Measurements from ENCODE around the gene TMEM145. TPM values are rescaled to one million over a fixed set of nuclear protein-coding genes. Genes with fewer than 3 reads are reported as not detected.

TMEM145 gene
- total and polyA plus RNA-seq, 7 donors = 0.21 to 2.5 (median 0.54) TPM; not detected in 1

DNA sequence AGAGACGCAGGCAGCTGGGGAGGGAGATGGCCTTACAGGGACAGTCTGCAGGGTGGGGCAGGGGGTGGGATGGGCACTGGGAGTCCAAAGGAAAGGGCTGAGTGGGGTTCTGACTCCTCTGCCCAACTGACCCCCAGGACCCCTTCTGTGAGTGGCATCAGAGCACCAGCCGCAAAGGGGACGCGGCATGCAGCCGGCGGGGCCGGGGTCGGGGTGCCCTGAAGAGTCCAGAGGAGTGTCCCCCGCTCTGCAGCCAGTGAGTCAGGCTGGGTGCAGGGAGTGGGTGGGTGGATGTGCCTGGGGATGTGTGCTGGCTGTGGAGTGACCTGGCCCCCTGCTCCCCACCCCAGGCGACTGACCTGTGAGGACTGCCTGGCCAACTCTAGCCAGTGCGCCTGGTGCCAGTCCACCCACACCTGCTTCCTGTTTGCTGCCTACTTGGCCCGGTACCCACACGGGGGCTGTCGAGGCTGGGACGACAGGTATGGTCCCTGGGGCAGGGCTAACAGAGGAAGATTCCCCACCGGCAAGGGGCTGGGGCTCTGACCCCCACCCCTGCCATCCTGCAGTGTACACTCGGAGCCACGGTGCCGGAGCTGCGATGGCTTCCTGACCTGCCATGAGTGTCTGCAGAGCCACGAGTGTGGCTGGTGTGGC, 38.1 kb downstream of the TMEM145 start:
- TF ChIP-seq, protein P1, sequence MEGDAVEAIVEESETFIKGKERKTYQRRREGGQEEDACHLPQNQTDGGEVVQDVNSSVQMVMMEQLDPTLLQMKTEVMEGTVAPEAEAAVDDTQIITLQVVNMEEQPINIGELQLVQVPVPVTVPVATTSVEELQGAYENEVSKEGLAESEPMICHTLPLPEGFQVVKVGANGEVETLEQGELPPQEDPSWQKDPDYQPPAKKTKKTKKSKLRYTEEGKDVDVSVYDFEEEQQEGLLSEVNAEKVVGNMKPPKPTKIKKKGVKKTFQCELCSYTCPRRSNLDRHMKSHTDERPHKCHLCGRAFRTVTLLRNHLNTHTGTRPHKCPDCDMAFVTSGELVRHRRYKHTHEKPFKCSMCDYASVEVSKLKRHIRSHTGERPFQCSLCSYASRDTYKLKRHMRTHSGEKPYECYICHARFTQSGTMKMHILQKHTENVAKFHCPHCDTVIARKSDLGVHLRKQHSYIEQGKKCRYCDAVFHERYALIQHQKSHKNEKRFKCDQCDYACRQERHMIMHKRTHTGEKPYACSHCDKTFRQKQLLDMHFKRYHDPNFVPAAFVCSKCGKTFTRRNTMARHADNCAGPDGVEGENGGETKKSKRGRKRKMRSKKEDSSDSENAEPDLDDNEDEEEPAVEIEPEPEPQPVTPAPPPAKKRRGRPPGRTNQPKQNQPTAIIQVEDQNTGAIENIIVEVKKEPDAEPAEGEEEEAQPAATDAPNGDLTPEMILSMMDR (IDR thresholded peaks at IDR 0.05) = no peak
- ATAC-seq = no peak
- H3K4me3 ChIP-seq = no peak overlapping the region
- intact Hi-C loops (cut with DNase I) = no loop called here
- WGBS, 3 donors = 88 to 91% (median 89%) methylated on average over 18 to 21 of the region's 21 CpGs
- no peaks in the 10 kb centered on the region for H3K4me1 ChIP-seq
- H3K27ac ChIP-seq = no peak overlapping the region
- no peaks in the 10 kb centered on the region for H3K27me3 ChIP-seq (ENCODE audit: insufficient read depth in 3 of 3, low read length in 2 of 3)
- H3K9me3 ChIP-seq = no peaks in the 10 kb centered on the region
- no peak for DNase-seq
- peaks cover 0 to 74% of the 10 kb centered on the region in 2 donors for H3K36me3 ChIP-seq (ENCODE audit: insufficient read depth in 1 of 2, low read depth in 1 of 2)

DNA sequence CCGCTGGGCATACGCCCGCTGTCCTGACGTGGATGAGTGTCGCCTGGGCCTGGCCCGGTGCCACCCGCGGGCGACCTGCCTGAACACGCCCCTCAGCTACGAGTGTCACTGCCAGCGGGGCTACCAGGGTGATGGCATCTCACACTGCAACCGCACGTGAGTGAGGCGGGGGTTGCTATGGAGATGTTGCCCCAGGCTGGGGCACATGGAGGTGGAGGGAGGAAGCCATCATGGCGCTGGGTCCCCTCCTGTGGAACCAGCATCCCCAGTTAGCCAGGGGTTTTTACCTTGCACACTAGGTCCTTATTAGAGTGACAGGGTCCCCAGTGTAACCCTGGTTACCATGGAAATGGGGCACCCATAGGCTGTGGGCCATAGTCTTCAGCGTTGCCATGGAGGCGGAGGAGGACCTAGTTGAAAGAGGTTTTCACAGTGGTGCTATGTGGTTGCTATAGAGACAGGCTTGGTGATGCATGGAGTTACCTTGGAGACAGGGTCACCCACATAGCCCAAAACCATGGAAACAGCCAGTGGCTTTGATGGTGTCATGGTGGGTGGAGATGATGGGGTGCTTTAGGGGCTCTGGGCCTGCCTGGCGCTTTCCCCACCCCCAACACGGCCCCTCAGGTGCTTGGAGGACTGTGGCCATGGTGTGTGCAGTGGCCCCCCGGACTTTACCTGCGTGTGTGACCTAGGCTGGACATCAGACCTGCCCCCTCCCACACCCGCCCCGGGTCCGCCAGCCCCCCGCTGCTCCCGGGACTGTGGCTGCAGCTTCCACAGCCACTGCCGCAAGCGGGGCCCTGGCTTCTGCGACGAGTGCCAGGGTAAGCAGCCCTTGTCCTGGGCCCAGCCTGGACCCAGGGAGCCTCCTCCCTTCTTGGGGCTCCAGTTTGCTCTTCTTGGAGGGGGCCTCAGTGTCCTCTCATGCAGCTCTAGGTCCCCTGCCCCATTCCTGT, 39.5 kb downstream of the TMEM145 start:
- H3K4me3 ChIP-seq = no peak overlapping the region
- intact Hi-C loops (cut with DNase I) = no loop called here
- WGBS, 3 donors = 85 to 87% (median 86%) methylated on average over 28 to 31 of the region's 31 CpGs
- DNase-seq (no peak), ATAC-seq (no peak)
- no peaks in the 10 kb centered on the region for H3K4me1 ChIP-seq
- no peak overlapping the region for H3K27ac ChIP-seq
- H3K9me3 ChIP-seq = no peaks in the 10 kb centered on the region
- peaks cover 3 to 83% of the 10 kb centered on the region in 2 donors for H3K36me3 ChIP-seq (ENCODE audit: insufficient read depth in 1 of 2, low read depth in 1 of 2)
- TF ChIP-seq, protein P1 (IDR thresholded peaks at IDR 0.05) = no peak
- H3K27me3 ChIP-seq (ENCODE audit: insufficient read depth in 3 of 3, low read length in 2 of 3) = no peaks in the 10 kb centered on the region

DNA sequence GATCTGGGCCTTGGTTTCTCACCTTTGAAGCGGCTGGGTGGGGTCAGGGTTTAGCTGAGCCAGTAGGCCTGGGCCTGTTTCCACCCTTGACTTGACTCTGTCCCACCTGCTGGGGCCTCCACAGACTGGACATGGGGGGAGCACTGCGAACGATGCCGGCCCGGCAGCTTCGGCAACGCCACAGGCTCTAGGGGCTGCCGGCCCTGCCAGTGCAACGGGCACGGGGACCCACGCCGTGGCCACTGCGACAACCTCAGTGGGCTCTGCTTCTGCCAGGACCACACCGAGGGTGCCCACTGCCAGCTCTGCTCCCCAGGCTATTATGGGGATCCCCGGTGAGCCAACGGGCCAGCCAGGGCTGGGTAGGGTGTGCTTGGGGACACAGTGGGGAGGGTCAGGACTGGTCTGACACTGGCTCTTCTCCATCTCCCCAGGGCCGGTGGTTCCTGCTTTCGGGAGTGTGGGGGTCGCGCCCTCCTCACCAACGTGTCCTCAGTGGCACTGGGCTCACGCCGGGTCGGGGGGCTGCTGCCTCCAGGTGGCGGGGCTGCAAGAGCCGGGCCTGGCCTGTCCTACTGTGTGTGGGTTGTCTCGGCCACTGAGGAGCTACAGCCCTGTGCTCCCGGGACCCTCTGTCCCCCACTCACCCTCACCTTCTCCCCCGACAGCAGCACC, 40.4 kb downstream of the TMEM145 start:
- Histone ChIP-seq H3K27me3 (ENCODE audit: insufficient read depth in 3 of 3, low read length in 2 of 3) (no peaks in the 10 kb centered on the region), H3K27ac (no peak overlapping the region), H3K36me3 (ENCODE audit: insufficient read depth in 1 of 2, low read depth in 1 of 2) (peaks cover 3 to 83% of the 10 kb centered on the region in 2 donors), H3K4me1 (no peaks in the 10 kb centered on the region), H3K4me3 (no peak overlapping the region), H3K9me3 (no peaks in the 10 kb centered on the region)
- intact Hi-C loops (cut with DNase I) = no loop called here
- DNase-seq = no peak
- TF ChIP-seq, protein P1 (IDR thresholded peaks at IDR 0.05) = no peak
- no peak for ATAC-seq
- WGBS, 3 donors = 92 to 94% (median 93%) methylated on average over 28 to 29 of the region's 29 CpGs

DNA sequence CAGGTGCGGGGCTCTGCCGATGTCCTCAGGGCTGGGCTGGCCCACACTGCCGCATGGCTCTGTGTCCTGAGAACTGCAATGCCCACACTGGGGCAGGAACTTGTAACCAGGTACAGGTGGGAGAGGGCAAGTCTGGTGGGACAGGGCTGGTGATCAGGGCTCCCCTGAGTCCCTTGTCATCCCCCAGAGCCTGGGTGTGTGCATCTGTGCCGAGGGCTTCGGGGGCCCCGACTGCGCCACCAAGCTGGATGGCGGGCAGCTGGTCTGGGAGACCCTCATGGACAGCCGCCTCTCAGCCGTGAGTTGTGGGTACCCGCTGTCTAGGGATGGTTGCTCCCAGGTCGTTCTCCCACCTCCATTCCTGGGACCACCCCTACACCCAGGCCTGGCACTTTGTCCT, 42.8 kb downstream of the TMEM145 start:
- 93 to 96% (median 95%) methylated on average over 9 to 12 of the region's 12 CpGs for WGBS, 3 donors
- Histone ChIP-seq H3K4me3 (no peak overlapping the region), H3K9me3 (no peaks in the 10 kb centered on the region), H3K27me3 (ENCODE audit: insufficient read depth in 3 of 3, low read length in 2 of 3) (no peaks in the 10 kb centered on the region), H3K4me1 (no peaks in the 10 kb centered on the region), H3K36me3 (ENCODE audit: insufficient read depth in 1 of 2, low read depth in 1 of 2) (peaks cover 3 to 90% of the 10 kb centered on the region in 2 donors), H3K27ac (no peak overlapping the region)
- intact Hi-C loops (cut with DNase I) = no loop called here
- ATAC-seq (no peak), DNase-seq (no peak)
- TF ChIP-seq, protein P1 (IDR thresholded peaks at IDR 0.05) = no peak
